Measurements from ENCODE around the gene ZNF536. TPM values are rescaled to one million over a fixed set of nuclear protein-coding genes. Genes with fewer than 3 reads are reported as not detected.

ZNF536 gene
- total and polyA plus RNA-seq, 2 donors (not counting 1 experiment from before 2014, with no cell fraction given) = not detected

- Mint-ChIP-seq H3K27ac (no peak overlapping the region), H3K4me1 (no peaks in the 10 kb centered on the region), H3K9me3 (ENCODE audit: insufficient read depth) (no peaks in the 10 kb centered on the region), H3K4me3 (no peak overlapping the region), H3K27me3 (peaks cover 17% of the 10 kb centered on the region)
- no peaks in the 10 kb centered on the region for H3K79me2 ChIP-seq (ENCODE audit: control insufficient read depth, insufficient read depth, low read length)
- H3K4me1 ChIP-seq (ENCODE audit: control insufficient read depth in 2 of 2, insufficient read depth in 2 of 2, low read length in 2 of 2) = no peaks in the 10 kb centered on the region
- no peaks in the 10 kb centered on the region for H4K20me1 ChIP-seq (ENCODE audit: control insufficient read depth, insufficient read depth, low read length, poor library complexity, severe bottlenecking)
- no peak overlapping the region for H3K4me3 ChIP-seq (ENCODE audit: control extremely low read depth in 1 of 5, extremely low read depth in 1 of 5, insufficient read depth in 1 of 5, low read depth in 2 of 5, low read length in 4 of 5)
- H3K36me3 ChIP-seq (replicated peaks in 1 of 2; ENCODE audit: control extremely low read depth in 1 of 2, control insufficient read depth in 1 of 2, extremely low read depth in 1 of 2, insufficient read depth in 2 of 2, low read length in 1 of 2) = no peaks in the 10 kb centered on the region
- ATAC-seq (ENCODE audit: low read depth) (no peak), DNase-seq (no peak)
- ChIA-PET CTCF (no interaction called here), POLR2A (no interaction called here)
- 84% methylated on average over 13 of the region's 14 CpGs for WGBS (ENCODE audit: insufficient coverage)
- H3K4me2 ChIP-seq (replicated peaks; ENCODE audit: low read depth, low read length, poor library complexity, severe bottlenecking) = no peak overlapping the region
- intact Hi-C loops (cut with micrococcal nuclease) = no loop called here
- H3K9ac ChIP-seq (ENCODE audit: low read length) = no peak overlapping the region
- H3K27me3 ChIP-seq (replicated peaks in 1 of 4; ENCODE audit: control extremely low read depth in 1 of 4, control insufficient read depth in 3 of 4, insufficient read depth in 4 of 4, low read length in 3 of 4) = peaks cover 0 to 6% (median 1%) of the 10 kb centered on the region in 4 experiments
- no peak overlapping the region for H3K27ac ChIP-seq (ENCODE audit: low read length in 2 of 2)
- H3K9me3 ChIP-seq (ENCODE audit: control extremely low read depth in 1 of 3, control insufficient read depth in 2 of 3, insufficient read depth in 1 of 3, low read length in 2 of 3) = peaks cover 0 to 7% (median 0%) of the 10 kb centered on the region in 3 donors
- no peak overlapping the region for H2AFZ ChIP-seq (ENCODE audit: insufficient read depth, low read depth, low read length, poor library complexity, severe bottlenecking)
- TF ChIP-seq, protein P1, sequence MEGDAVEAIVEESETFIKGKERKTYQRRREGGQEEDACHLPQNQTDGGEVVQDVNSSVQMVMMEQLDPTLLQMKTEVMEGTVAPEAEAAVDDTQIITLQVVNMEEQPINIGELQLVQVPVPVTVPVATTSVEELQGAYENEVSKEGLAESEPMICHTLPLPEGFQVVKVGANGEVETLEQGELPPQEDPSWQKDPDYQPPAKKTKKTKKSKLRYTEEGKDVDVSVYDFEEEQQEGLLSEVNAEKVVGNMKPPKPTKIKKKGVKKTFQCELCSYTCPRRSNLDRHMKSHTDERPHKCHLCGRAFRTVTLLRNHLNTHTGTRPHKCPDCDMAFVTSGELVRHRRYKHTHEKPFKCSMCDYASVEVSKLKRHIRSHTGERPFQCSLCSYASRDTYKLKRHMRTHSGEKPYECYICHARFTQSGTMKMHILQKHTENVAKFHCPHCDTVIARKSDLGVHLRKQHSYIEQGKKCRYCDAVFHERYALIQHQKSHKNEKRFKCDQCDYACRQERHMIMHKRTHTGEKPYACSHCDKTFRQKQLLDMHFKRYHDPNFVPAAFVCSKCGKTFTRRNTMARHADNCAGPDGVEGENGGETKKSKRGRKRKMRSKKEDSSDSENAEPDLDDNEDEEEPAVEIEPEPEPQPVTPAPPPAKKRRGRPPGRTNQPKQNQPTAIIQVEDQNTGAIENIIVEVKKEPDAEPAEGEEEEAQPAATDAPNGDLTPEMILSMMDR (IDR thresholded peaks at IDR 0.05) = no peak
- no peak for TF ChIP-seq EZH2 (IDR thresholded peaks at IDR 0.05; ENCODE audit: borderline replicate concordance, insufficient read depth, low read depth, low read length, poor library complexity, severe bottlenecking)
These were observed 7.8 kb downstream of the ZNF536 start for GRCh38 chr19:30379841-30380610.

DNA sequence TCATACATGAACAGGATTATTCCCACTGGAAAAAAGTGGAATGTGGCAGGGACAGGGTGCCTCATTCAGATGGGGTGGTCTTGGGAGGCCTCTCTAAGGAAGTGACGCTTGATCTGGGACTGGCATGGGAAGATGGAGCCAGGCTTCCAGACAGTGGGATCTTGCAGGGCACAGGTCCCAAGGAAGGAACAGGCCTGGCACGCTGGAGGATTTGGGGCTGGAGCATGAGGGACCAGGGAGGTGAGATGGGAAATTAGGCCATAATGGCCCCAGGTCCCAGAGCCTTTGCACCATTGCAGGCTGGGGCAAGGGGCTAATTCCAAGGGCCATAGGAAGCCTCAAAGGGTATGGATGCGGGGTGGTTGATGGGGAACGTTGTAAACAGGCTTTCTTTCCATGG lies 9.2 kb downstream of the ZNF536 start:
- Histone ChIP-seq H3K27me3 (replicated peaks in 1 of 4; ENCODE audit: control extremely low read depth in 1 of 4, control insufficient read depth in 3 of 4, insufficient read depth in 4 of 4, low read length in 3 of 4) (peaks cover 0 to under 1% (median 0%) of the 10 kb centered on the region in 4 experiments), H3K4me1 (ENCODE audit: control insufficient read depth in 2 of 2, insufficient read depth in 2 of 2, low read length in 2 of 2) (no peaks in the 10 kb centered on the region), H3K9me3 (ENCODE audit: control extremely low read depth in 1 of 3, control insufficient read depth in 2 of 3, insufficient read depth in 1 of 3, low read length in 2 of 3) (peaks cover 0 to 11% (median 0%) of the 10 kb centered on the region in 3 donors), H3K4me3 (ENCODE audit: control extremely low read depth in 1 of 5, extremely low read depth in 1 of 5, insufficient read depth in 1 of 5, low read depth in 2 of 5, low read length in 4 of 5) (no peak overlapping the region), H3K27ac (ENCODE audit: low read length in 2 of 2) (no peak overlapping the region), H4K20me1 (ENCODE audit: control insufficient read depth, insufficient read depth, low read length, poor library complexity, severe bottlenecking) (no peaks in the 10 kb centered on the region), H3K36me3 (replicated peaks in 1 of 2; ENCODE audit: control extremely low read depth in 1 of 2, control insufficient read depth in 1 of 2, extremely low read depth in 1 of 2, insufficient read depth in 2 of 2, low read length in 1 of 2) (no peaks in the 10 kb centered on the region), H2AFZ (ENCODE audit: insufficient read depth, low read depth, low read length, poor library complexity, severe bottlenecking) (no peak overlapping the region), H3K4me2 (replicated peaks; ENCODE audit: low read depth, low read length, poor library complexity, severe bottlenecking) (no peak overlapping the region), H3K9ac (ENCODE audit: low read length) (no peak overlapping the region), H3K79me2 (ENCODE audit: control insufficient read depth, insufficient read depth, low read length) (no peaks in the 10 kb centered on the region)
- H3K27ac Mint-ChIP-seq = no peak overlapping the region
- WGBS (ENCODE audit: insufficient coverage) = 90% methylated on average over 4 of the region's 4 CpGs
- TF ChIP-seq, protein P1 (IDR thresholded peaks at IDR 0.05) = no peak
- no peak for TF ChIP-seq EZH2 (IDR thresholded peaks at IDR 0.05; ENCODE audit: borderline replicate concordance, insufficient read depth, low read depth, low read length, poor library complexity, severe bottlenecking)
- no peak for ATAC-seq (ENCODE audit: low read depth)
- no peaks in the 10 kb centered on the region for H3K4me1 Mint-ChIP-seq
- H3K9me3 Mint-ChIP-seq (ENCODE audit: insufficient read depth) = no peaks in the 10 kb centered on the region
- H3K4me3 Mint-ChIP-seq = no peak overlapping the region
- ChIA-PET CTCF (no interaction called here), POLR2A (no interaction called here)
- no peak for DNase-seq
- intact Hi-C loops (cut with micrococcal nuclease) = no loop called here
- H3K27me3 Mint-ChIP-seq = peaks cover 8% of the 10 kb centered on the region

All from B cell (primary cell).